ENCODE data around the gene FAM184B. TPM values are rescaled to one million over a fixed set of nuclear protein-coding genes. Genes with fewer than 3 reads are reported as not detected.
"Not testable (repeated sequence)": the region's sequence is repeated elsewhere in the genome, so short reads cannot be mapped to it uniquely, and the experiment has no call there.

Gene FAM184B
- total RNA-seq, 1 donor from 2014 or later = not detected

DNA sequence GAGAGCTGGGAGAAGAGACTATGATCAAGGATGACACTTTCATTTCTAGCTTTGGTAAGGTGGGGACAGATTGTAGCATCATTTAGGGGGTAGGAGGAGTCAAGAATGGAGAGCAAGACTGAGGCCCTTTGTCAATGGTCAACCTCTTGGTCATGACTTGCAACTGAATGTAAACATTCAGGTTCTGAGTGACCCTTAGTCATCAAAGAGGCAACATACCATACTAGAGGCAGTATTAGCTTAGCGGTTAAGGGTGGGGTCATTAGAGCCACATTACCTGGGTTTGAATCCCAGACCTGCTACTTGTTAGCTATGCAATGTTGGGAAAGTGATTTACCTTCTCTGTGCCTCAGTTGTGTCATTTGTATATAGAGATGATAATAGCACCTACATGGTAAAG, 90.5 kb downstream of the FAM184B start:
- Histone ChIP-seq H3K4me3 (no peak overlapping the region), H3K27me3 (no peaks in the 10 kb centered on the region), H3K4me1 (no peaks in the 10 kb centered on the region), H3K27ac (no peak overlapping the region), H3K9me3 (no peaks in the 10 kb centered on the region), H3K36me3 (no peaks in the 10 kb centered on the region)
- no peak for DNase-seq (ENCODE audit: extremely low spot score in 2 of 2)
- intact Hi-C loops (cut with DNase I) = no loop called here
- no peak for TF ChIP-seq POLR2AphosphoS5 (IDR thresholded peaks at IDR 0.05; ENCODE audit: insufficient read depth in 1 of 2, low read depth in 1 of 2)
- TF ChIP-seq, protein P1, sequence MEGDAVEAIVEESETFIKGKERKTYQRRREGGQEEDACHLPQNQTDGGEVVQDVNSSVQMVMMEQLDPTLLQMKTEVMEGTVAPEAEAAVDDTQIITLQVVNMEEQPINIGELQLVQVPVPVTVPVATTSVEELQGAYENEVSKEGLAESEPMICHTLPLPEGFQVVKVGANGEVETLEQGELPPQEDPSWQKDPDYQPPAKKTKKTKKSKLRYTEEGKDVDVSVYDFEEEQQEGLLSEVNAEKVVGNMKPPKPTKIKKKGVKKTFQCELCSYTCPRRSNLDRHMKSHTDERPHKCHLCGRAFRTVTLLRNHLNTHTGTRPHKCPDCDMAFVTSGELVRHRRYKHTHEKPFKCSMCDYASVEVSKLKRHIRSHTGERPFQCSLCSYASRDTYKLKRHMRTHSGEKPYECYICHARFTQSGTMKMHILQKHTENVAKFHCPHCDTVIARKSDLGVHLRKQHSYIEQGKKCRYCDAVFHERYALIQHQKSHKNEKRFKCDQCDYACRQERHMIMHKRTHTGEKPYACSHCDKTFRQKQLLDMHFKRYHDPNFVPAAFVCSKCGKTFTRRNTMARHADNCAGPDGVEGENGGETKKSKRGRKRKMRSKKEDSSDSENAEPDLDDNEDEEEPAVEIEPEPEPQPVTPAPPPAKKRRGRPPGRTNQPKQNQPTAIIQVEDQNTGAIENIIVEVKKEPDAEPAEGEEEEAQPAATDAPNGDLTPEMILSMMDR (IDR thresholded peaks at IDR 0.05) = no peak
- TF ChIP-seq POLR2A (IDR thresholded peaks at IDR 0.05) = no peak

DNA sequence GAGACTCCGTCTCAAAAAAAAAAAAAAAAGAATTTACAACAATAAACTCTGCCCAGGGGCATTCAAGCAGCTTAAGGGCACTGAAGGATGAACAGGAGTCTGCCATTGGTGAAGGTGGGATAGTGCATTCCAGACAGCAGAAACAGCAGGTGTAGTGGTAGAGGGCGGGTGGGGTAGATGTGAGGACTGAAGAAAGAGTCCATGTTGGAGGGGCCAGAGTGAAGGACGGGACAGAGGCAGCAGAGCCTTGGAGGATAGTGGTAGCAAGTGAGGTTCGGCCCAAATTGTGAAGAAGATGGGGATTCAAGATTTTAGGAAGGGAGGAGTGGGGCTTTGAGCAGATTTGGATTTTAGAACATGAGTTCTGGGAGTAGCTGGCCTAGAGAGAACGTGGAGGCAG, 91.3 kb downstream of the FAM184B start:
- DNase-seq (ENCODE audit: extremely low spot score in 2 of 2) = no peak
- no peak overlapping the region for H3K27ac ChIP-seq
- no peak overlapping the region for H3K4me3 ChIP-seq
- H3K36me3 ChIP-seq = no peaks in the 10 kb centered on the region
- intact Hi-C loops (cut with DNase I) = no loop called here
- H3K4me1 ChIP-seq = no peaks in the 10 kb centered on the region
- H3K9me3 ChIP-seq = no peaks in the 10 kb centered on the region
- H3K27me3 ChIP-seq = no peaks in the 10 kb centered on the region
- TF ChIP-seq, protein P1 (IDR thresholded peaks at IDR 0.05) = no peak
- no peak for TF ChIP-seq POLR2A (IDR thresholded peaks at IDR 0.05)
- no peak for TF ChIP-seq POLR2AphosphoS5 (IDR thresholded peaks at IDR 0.05; ENCODE audit: insufficient read depth in 1 of 2, low read depth in 1 of 2)

DNA sequence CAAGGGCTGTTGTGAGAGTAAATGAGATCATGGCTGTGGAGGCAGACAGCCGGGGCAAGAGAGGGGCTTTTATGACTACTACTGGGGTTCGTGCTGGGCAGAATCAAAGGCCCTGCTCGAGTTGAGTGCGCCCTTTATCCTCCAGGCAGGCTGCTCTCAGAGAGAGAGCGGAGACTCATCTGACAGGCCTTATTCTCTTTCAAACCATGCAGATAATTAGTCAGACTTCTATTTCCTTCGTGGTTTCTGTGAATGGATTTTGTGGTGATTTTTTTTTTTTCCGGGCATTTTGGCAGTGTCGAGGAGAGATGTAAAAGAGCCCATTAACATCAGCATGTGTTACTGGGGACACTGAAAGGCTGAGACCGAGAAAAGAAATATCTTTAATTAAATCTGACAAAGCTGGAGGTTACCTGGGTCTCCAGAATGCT, 93.4 kb downstream of the FAM184B start:
- intact Hi-C loops (cut with DNase I) = no loop called here
- DNase-seq (ENCODE audit: extremely low spot score in 2 of 2) = peak in 1 of 2 donors; percentile 44

DNA sequence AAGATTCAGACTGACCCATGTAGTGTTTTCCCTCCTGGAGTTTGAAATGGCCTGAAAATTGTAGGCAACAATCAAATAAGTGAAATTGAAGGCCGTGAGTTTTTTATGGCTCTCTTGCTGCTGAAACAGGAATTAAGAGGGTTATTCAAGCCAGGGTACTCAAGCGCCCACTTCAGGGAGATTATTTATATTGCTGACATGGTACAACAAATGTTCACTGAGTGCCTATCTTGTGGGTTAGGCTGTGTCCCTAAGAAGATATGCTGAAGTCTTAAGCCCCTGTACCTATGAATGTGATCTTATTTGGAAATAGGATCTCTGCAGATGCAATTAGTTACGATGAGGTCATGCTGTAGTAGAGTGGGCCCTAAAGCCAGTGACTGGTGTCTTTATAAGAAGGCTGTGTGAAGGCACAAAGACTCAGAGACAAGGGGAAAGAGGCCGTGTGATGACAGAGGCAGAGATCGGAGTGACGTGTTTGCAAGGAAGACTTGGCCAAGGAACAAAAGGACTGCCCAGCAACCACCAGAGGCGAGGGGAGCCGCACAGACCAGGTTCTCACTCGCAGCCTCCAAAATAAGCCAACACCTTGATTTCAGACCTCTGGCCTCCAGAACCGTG, 94.1 kb downstream of the FAM184B start:
- TF ChIP-seq POLR2AphosphoS5 (IDR thresholded peaks at IDR 0.05; ENCODE audit: insufficient read depth in 1 of 2, low read depth in 1 of 2) (no peak), POLR2A (IDR thresholded peaks at IDR 0.05) (no peak)
- TF ChIP-seq, protein P1 (IDR thresholded peaks at IDR 0.05) = no peak
- Histone ChIP-seq H3K9me3 (no peaks in the 10 kb centered on the region), H3K36me3 (no peaks in the 10 kb centered on the region), H3K27ac (no peak overlapping the region), H3K4me1 (no peaks in the 10 kb centered on the region), H3K27me3 (no peaks in the 10 kb centered on the region), H3K4me3 (no peak overlapping the region)
- DNase-seq (ENCODE audit: extremely low spot score in 2 of 2) = no peak
- intact Hi-C loops (cut with DNase I) = no loop called here

More for the DNA sequence above, 93.4 kb downstream of the FAM184B start:
- H3K9me3 ChIP-seq = no peaks in the 10 kb centered on the region
- H3K36me3 ChIP-seq = no peaks in the 10 kb centered on the region
- H3K4me1 ChIP-seq = no peaks in the 10 kb centered on the region
- H3K27ac ChIP-seq = no peak overlapping the region
- TF ChIP-seq POLR2AphosphoS5 (IDR thresholded peaks at IDR 0.05; ENCODE audit: insufficient read depth in 1 of 2, low read depth in 1 of 2) (no peak), POLR2A (IDR thresholded peaks at IDR 0.05) (no peak)
- TF ChIP-seq, protein P1 (IDR thresholded peaks at IDR 0.05) = no peak
- H3K4me3 ChIP-seq = no peak overlapping the region
- no peaks in the 10 kb centered on the region for H3K27me3 ChIP-seq

DNA sequence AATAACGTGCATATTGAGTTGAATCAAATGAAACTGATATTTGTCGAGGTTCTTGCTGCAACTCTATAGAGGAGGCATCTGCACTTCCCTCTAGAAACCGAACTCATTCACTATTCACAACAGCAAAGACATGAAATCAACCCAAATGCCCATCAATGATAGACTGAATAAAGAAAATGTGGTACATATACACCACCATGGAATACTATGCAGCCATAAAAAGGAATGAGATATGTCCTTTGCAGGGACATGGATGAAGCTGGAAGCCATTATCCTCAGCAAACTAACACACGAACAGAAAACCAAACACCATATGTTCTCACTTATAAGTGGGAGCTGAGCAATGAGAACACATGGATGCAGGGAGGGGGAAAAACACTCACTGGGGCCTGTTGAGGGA, 96.8 kb downstream of the FAM184B start:
- H3K27me3 ChIP-seq; H3K36me3 ChIP-seq; DNase-seq (ENCODE audit: extremely low spot score in 2 of 2); H3K27ac ChIP-seq; H3K4me1 ChIP-seq; intact Hi-C loops (cut with DNase I); H3K4me3 ChIP-seq; H3K9me3 ChIP-seq: not testable (repeated sequence)

Measured in vagina (tissue), 2 donors.